ENCODE measurements around the gene GATA3.

DNA sequence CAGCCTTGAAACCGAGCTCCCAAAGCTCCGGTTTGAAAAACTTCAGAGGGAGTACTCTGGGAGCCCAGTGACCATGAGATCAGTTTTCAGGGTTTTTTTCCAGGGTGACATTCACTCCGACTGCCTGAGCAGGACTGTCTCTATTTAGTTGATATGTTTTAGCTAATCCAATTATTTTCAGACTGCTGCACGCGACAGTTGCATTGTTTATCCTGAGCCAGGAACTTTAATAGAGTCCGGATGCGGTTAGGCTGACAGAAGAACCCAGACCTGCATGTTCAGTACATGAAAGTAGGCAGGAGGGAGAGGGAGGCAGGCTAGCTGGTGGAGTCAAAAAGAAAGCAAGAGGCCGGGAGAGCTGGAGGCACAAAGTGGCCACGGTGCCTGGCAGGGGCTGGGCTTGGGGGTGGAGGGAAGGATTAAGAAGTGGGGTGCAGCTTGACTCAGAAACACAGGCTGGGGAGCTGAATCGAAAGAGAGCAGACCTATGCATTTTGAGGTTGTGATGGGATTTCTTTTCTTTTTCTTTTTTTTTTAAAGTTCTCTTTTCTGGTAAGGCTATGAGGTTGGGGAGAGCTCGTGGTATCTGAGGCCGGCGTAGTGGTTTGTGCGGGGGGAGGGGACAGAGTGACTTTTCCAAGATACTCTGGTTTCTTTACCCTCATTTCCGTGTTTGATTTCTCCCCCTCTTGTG lies 5.7 kb downstream of the GATA3 start:
- no peak for TF ChIP-seq GATA3 (IDR thresholded peaks at IDR 0.05; ENCODE audit: low read depth, low read length)
- no peak for TF ChIP-seq GATA2 (IDR thresholded peaks at IDR 0.05; ENCODE audit: low read depth, low read length)
